CD4-positive, alpha-beta T cell (primary cell): ENCODE measurements around the gene TMEM213. TPM values are rescaled to one million over a fixed set of nuclear protein-coding genes. Genes with fewer than 3 reads are reported as not detected.

Experiments used
- ATAC-seq: fragments of 200-7000 bp; cut with Tn5 transposase; one replicate; pipeline ENCODE4 v1.10.0; 2022; ENCODE audit warnings: mild to moderate bottlenecking; ENCODE audit not compliant: poor library complexity
- CTCF ChIA-PET: fragments of 350-600 bp; sonication (Branson Sonifier 250); formaldehyde crosslinking; loops from one replicate; lab custom pipeline; 2021; ENCODE audit warnings: antibody characterized with exemption, inconsistent platforms; lab: Charles Lee
- POLR2A ChIA-PET: fragments of 350-600 bp; sonication (Branson Sonifier 250); formaldehyde crosslinking; loops from one replicate; lab custom pipeline; 2021; ENCODE audit warnings: antibody characterized with exemption, inconsistent platforms; lab: Charles Lee
- DNase-seq, 14 experiments: peaks; one replicate each; pipeline ENCODE4 v3.0.0-alpha.2; 2013 to 2020; ENCODE audit warnings: mixed read lengths in 2 of 14
- H3K27ac ChIP-seq, 2 donors: one replicate each; pipeline versions ENCODE4 v1.5.1 to v1.7.0; 2013; ENCODE audit warnings: low read length in 2 of 2, low read depth in 1 of 2, mild to moderate bottlenecking in 1 of 2
- H3K27me3 ChIP-seq, 2 experiments: 1 replicate in 1 of 2; 2 replicates in 1 of 2; pipeline versions ENCODE4 v1.6.1 to v1.7.0; 2013; ENCODE audit warnings: low read length in 2 of 2, control low read depth in 1 of 2, mild to moderate bottlenecking in 1 of 2, moderate library complexity in 1 of 2; ENCODE audit not compliant: insufficient read depth in 2 of 2, control insufficient read depth in 1 of 2
- H3K36me3 ChIP-seq: one replicate; pipeline ENCODE4 v1.6.1; 2013; ENCODE audit warnings: low read length, control low read depth; ENCODE audit not compliant: insufficient read depth
- H3K4me1 ChIP-seq: one replicate; pipeline ENCODE4 v1.6.1; 2013; ENCODE audit warnings: low read length, control low read depth; ENCODE audit not compliant: insufficient read depth
- H3K4me3 ChIP-seq: one replicate; pipeline ENCODE4 v1.5.1; 2013; ENCODE audit warnings: mild to moderate bottlenecking, low read length, moderate library complexity
- H3K9me3 ChIP-seq, 2 experiments: 1 replicate in 1 of 2; 2 replicates in 1 of 2; pipeline versions ENCODE4 v1.6.1 to v1.7.0; 2013; ENCODE audit warnings: low read length in 2 of 2, mild to moderate bottlenecking in 2 of 2, control low read depth in 1 of 2, moderate library complexity in 1 of 2; ENCODE audit not compliant: control insufficient read depth in 1 of 2, insufficient read depth in 1 of 2
- H3K27ac Mint-ChIP-seq: one replicate; pipeline ENCODE4 v1.8.0; 2020; ENCODE audit warnings: mixed read lengths
- H3K27me3 Mint-ChIP-seq: one replicate; pipeline ENCODE4 v1.8.0; 2021; ENCODE audit warnings: mixed read lengths
- H3K36me3 Mint-ChIP-seq: one replicate; pipeline ENCODE4 v1.8.0; 2021; ENCODE audit warnings: low read depth, mixed read lengths
- H3K4me1 Mint-ChIP-seq: one replicate; pipeline ENCODE4 v1.8.0; 2021; ENCODE audit warnings: low read depth, mixed read lengths
- H3K4me3 Mint-ChIP-seq: one replicate; pipeline ENCODE4 v1.8.0; 2020; ENCODE audit warnings: mild to moderate bottlenecking, mixed read lengths
- H3K9me3 Mint-ChIP-seq: one replicate; pipeline ENCODE4 v1.8.0; 2020; ENCODE audit warnings: mixed read lengths
- intact Hi-C, 2 experiments: fragments of 100-400 bp; cut with DNase I in 1 of 2; cut with micrococcal nuclease in 1 of 2; formaldehyde crosslinking; loops; one replicate each; pipeline versions ENCODE4 v1.15.1 to v1.9.0; 2023 to 2025; cut with DNase I, micrococcal nuclease
- total RNA-seq, 174 experiments: library from RNA in 2 of 174; stranded (reverse) in 2 of 174; gene quantifications; one replicate each; pipeline ENCODE4 v1.2.3 and lab custom pipeline; 2021 to 2026
- TF ChIP-seq, protein P1 (sequence below): fragments of 200-600 bp; IDR thresholded peaks from one replicate; pipeline ENCODE4 v1.8.0; 2022; ENCODE audit warnings: antibody characterized with exemption, mild to moderate bottlenecking

The TMEM213 gene
- total RNA-seq, 2 experiments from 2014 or later, result not detected

DNA sequence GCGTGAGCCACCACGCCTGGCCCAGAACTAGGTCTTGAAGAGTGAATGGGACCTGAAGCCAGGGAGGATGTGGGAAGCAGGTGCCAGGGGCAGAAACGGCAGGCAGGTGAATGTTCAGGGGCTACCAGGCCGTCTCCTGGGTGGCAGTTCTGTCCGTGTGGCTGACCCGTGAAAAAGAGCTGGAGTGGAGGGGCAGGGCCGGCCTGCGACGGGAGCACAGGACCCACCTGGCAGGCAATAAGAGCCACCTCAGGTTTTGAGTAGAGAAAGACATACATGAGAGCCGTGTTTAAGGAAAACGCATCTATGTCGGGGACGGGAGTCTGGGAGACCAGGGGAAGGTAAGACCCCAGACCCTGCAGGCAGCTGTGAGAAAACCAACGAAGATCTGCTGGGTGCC, 70.9 kb downstream of the TMEM213 start:
- no peak for ATAC-seq
- DNase-seq, result no peak
- Histone ChIP-seq H3K27me3 (no peaks in the 10 kb centered on the region), H3K4me3 (no peak overlapping the region), H3K4me1 (no peaks in the 10 kb centered on the region), H3K27ac (no peak overlapping the region), H3K36me3 (no peaks in the 10 kb centered on the region), H3K9me3 (no peaks in the 10 kb centered on the region)
- ChIA-PET CTCF (no interaction called here), POLR2A (no interaction called here)
- TF ChIP-seq, protein P1, sequence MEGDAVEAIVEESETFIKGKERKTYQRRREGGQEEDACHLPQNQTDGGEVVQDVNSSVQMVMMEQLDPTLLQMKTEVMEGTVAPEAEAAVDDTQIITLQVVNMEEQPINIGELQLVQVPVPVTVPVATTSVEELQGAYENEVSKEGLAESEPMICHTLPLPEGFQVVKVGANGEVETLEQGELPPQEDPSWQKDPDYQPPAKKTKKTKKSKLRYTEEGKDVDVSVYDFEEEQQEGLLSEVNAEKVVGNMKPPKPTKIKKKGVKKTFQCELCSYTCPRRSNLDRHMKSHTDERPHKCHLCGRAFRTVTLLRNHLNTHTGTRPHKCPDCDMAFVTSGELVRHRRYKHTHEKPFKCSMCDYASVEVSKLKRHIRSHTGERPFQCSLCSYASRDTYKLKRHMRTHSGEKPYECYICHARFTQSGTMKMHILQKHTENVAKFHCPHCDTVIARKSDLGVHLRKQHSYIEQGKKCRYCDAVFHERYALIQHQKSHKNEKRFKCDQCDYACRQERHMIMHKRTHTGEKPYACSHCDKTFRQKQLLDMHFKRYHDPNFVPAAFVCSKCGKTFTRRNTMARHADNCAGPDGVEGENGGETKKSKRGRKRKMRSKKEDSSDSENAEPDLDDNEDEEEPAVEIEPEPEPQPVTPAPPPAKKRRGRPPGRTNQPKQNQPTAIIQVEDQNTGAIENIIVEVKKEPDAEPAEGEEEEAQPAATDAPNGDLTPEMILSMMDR, result no peak
- Mint-ChIP-seq H3K4me1 (no peaks in the 10 kb centered on the region), H3K4me3 (no peak overlapping the region), H3K9me3 (no peaks in the 10 kb centered on the region), H3K27ac (no peak overlapping the region), H3K27me3 (peaks cover 4% of the 10 kb centered on the region), H3K36me3 (no peaks in the 10 kb centered on the region)
- intact Hi-C loops, result loop anchor here (5.0 to 10.0 kb wide), 4 partner anchors 404 to 966 kb away; partner anchors contain the start of genes CREB3L2 (in 1 of the 2) and TRIM24 (in 1 of the 2)

DNA sequence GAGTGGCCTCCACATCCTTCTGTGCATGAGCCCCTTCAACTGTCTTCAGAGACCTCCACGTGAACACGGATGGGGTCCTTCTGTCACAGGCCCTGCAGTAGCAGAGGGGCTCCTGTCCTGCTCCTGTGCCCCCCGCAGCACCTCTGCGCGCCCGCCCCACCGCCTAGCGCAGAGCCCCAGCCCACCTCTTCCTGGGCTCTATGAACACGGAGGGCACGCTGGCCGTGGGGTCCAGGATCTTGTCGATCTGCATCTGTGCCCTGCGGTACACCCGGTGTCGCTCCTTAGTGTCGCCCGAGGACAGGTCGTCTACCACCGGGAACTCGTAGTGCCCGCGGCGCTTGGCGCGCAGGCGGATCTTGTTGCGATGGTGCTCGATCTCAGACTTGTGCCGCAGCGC, 71.6 kb downstream of the TMEM213 start:
- intact Hi-C loops, result loop anchor here (5.0 to 10.0 kb wide), 4 partner anchors 405 to 967 kb away; partner anchors contain the start of genes CREB3L2 (in 1 of the 2) and TRIM24 (in 1 of the 2)
- POLR2A ChIA-PET, result no interaction called here
- no peak overlapping the region for H3K4me3 Mint-ChIP-seq

DNA sequence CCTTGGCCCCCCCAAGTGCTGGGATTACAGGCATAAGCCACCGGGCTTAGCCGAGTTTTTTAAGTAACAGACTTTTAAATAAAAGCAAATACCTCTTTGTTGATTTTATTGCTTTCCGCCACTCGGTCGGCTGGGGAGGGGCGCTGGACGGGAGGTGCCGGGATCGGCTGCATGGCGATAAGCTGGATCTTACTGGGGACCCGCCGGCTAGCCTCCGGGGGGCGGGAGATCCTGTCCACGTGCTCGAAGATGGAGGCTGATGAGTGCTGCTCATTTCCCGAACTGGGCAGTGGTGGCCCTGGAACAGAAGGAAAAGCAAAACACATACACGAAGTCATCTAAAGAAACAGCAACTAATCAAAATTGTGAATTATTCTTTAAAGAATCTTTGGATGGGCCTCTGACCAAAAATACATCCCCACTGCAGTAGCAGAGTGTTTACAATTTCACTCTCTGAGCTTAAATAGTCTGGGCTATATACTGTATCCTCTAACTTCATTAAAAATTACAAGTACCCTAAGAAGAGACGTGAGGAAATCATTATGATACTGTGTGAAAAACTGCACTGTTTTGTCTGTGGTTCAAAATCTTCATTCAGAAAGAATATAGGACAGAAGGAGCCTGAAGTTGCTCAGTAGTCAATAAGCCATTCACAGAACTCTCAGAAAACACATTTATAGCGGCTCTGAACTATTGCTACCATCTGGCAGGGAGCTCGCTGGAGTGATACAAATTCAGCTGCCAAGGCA, 73.4 kb downstream of the TMEM213 start:
- H3K27ac Mint-ChIP-seq, result no peak overlapping the region
- no peak overlapping the region for H3K4me3 Mint-ChIP-seq
- H3K4me3 ChIP-seq, result no peak overlapping the region

More for the DNA sequence above, 71.6 kb downstream of the TMEM213 start:
- DNase-seq (no peak), ATAC-seq (no peak)
- Histone ChIP-seq H3K9me3 (no peaks in the 10 kb centered on the region), H3K4me3 (no peak overlapping the region), H3K27ac (no peak overlapping the region), H3K27me3 (no peaks in the 10 kb centered on the region), H3K4me1 (no peaks in the 10 kb centered on the region), H3K36me3 (no peaks in the 10 kb centered on the region)
- H3K27me3 Mint-ChIP-seq, result peaks cover 4% of the 10 kb centered on the region
- TF ChIP-seq, protein P1, result no peak
- peaks cover 2% of the 10 kb centered on the region for H3K4me1 Mint-ChIP-seq
- no peaks in the 10 kb centered on the region for H3K36me3 Mint-ChIP-seq
- CTCF ChIA-PET, result no interaction called here
- H3K27ac Mint-ChIP-seq, result no peak overlapping the region
- H3K9me3 Mint-ChIP-seq, result no peaks in the 10 kb centered on the region

More for the DNA sequence above, 73.4 kb downstream of the TMEM213 start:
- DNase-seq (no peak), ATAC-seq (no peak)
- Histone ChIP-seq H3K9me3 (no peaks in the 10 kb centered on the region), H3K27ac (no peak overlapping the region), H3K36me3 (no peaks in the 10 kb centered on the region), H3K27me3 (no peaks in the 10 kb centered on the region), H3K4me1 (peaks cover 6% of the 10 kb centered on the region)
- Mint-ChIP-seq H3K9me3 (no peaks in the 10 kb centered on the region), H3K36me3 (no peaks in the 10 kb centered on the region), H3K4me1 (peaks cover 13% of the 10 kb centered on the region), H3K27me3 (peaks cover 4% of the 10 kb centered on the region)
- ChIA-PET CTCF (no interaction called here), POLR2A (no interaction called here)
- intact Hi-C loops, result no loop called here
- TF ChIP-seq, protein P1, result no peak
